ENCODE data around the gene CLIP1.

The CLIP1 gene

DNA sequence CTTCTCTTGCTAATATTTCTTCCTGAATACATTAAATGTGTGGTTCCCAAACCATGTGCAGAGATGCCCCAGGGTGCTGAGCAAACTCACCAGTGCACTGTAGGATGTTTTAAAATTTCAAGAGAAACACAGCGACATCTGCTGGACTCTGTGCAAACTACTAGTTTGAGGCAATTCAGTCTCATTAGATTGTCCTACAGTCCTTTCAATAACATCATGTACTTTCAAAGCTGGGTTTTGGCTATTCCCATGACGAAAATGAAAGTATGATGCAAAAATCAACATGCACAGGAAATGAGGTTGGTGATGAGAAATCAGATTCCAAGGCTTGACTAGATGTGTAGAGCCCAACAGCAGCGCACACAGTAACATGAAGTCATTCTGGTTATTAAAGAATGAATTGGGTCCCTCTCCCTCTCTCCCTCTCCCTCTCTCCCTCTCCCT, 66.3 kb downstream of the CLIP1 start:
- TF ChIP-seq GABPA (IDR thresholded peaks at IDR 0.05; ENCODE audit: low read depth) (no peak), SPI1 (IDR thresholded peaks at IDR 0.05; ENCODE audit: borderline replicate concordance, low read depth) (no peak)
- TF ChIP-seq, protein P1, sequence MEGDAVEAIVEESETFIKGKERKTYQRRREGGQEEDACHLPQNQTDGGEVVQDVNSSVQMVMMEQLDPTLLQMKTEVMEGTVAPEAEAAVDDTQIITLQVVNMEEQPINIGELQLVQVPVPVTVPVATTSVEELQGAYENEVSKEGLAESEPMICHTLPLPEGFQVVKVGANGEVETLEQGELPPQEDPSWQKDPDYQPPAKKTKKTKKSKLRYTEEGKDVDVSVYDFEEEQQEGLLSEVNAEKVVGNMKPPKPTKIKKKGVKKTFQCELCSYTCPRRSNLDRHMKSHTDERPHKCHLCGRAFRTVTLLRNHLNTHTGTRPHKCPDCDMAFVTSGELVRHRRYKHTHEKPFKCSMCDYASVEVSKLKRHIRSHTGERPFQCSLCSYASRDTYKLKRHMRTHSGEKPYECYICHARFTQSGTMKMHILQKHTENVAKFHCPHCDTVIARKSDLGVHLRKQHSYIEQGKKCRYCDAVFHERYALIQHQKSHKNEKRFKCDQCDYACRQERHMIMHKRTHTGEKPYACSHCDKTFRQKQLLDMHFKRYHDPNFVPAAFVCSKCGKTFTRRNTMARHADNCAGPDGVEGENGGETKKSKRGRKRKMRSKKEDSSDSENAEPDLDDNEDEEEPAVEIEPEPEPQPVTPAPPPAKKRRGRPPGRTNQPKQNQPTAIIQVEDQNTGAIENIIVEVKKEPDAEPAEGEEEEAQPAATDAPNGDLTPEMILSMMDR (IDR thresholded peaks at IDR 0.05; ENCODE audit: insufficient read depth, low read length) = peak; percentile 94

DNA sequence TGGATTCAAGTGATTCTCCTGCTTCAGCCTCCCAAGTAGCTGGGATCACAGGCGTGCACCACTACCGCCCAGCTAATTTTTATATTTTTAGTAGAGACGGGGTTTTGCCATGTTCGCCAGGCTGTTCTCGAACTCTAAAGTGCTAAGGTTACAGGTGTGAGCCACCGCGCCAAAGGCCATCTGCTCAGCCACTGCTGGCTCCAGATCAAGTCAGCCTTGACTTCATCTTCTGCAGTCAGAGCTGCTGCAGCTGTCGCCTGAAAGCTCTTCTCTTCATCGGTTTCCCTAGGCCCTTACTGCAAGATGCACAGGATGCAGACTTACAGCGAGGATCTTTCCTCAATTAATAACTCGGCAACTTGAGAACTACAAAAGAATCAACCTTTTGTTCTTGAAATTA, 66.8 kb downstream of the CLIP1 start:
- TF ChIP-seq, protein P1 (IDR thresholded peaks at IDR 0.05; ENCODE audit: insufficient read depth, low read length) = no peak
- TF ChIP-seq REST (IDR thresholded peaks at IDR 0.05; ENCODE audit: insufficient replicate concordance, low read depth) = no peak
- TF ChIP-seq GABPA (IDR thresholded peaks at IDR 0.05; ENCODE audit: low read depth) = no peak
- no peak for TF ChIP-seq POLR2AphosphoS5 (IDR thresholded peaks at IDR 0.05; ENCODE audit: low read depth)
- TF ChIP-seq SPI1 (IDR thresholded peaks at IDR 0.05; ENCODE audit: borderline replicate concordance, low read depth) = no peak
- no peak for DNase-seq (ENCODE audit: low read depth in 1 of 2, low spot score in 1 of 2)

More for the DNA sequence above, 66.3 kb downstream of the CLIP1 start:
- H3K4me3 ChIP-seq (replicated peaks; ENCODE audit: insufficient read depth, low read length) = no peak overlapping the region
- DNase-seq (ENCODE audit: low read depth in 1 of 2, low spot score in 1 of 2) = peak; percentile 22 to 36
- H3K27me3 ChIP-seq (ENCODE audit: insufficient read depth, poor library complexity, severe bottlenecking) = no peaks in the 10 kb centered on the region
- no peak overlapping the region for H3K27ac ChIP-seq (replicated peaks)

DNA sequence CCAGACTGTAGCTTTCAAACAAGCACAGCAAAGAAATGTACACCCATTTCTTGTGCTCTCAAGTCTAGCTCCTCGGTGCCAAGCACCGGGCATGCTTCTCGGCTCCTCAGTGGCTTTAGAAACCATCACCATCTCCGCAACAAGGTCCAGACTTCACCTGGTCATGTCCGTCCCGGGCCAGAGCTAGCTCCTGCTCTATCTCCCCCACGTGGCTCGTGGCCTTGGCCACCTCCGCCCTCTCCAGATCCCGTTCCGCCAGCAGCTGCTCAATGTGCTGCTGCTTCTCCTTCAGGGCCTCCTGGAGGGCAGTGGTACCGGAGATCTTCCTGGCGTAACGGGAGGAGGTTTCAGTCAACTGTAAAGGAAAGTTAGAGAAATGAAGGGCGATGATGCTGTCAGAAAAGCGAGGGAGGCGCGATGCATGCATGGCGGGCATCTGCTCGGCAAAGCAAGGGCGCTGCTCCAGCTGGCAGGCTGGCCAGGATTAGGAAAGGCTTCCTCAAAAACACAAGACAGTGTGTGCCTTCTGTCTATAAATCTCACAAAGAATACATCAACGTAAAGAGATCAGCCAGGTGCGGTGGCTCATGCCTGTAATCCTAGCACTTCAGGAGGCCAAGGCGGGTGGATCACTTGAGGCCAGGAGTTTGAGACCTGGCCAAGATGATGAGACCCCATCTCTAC, 67.4 kb downstream of the CLIP1 start:
- H3K27ac ChIP-seq (replicated peaks) = no peak overlapping the region
- no peak for DNase-seq (ENCODE audit: low read depth in 1 of 2, low spot score in 1 of 2)
- H3K4me3 ChIP-seq (replicated peaks; ENCODE audit: insufficient read depth, low read length) = no peak overlapping the region
- TF ChIP-seq POLR2AphosphoS5 (IDR thresholded peaks at IDR 0.05; ENCODE audit: low read depth) = no peak
- TF ChIP-seq SPI1 (IDR thresholded peaks at IDR 0.05; ENCODE audit: borderline replicate concordance, low read depth) = no peak
- TF ChIP-seq, protein P1 (IDR thresholded peaks at IDR 0.05; ENCODE audit: insufficient read depth, low read length) = no peak
- TF ChIP-seq GABPA (IDR thresholded peaks at IDR 0.05; ENCODE audit: low read depth) = no peak
- no peak for TF ChIP-seq REST (IDR thresholded peaks at IDR 0.05; ENCODE audit: insufficient replicate concordance, low read depth)
- H3K27me3 ChIP-seq (ENCODE audit: insufficient read depth, poor library complexity, severe bottlenecking) = no peaks in the 10 kb centered on the region

More for the DNA sequence above, 66.8 kb downstream of the CLIP1 start:
- Histone ChIP-seq H3K4me3 (replicated peaks; ENCODE audit: insufficient read depth, low read length) (no peak overlapping the region), H3K27me3 (ENCODE audit: insufficient read depth, poor library complexity, severe bottlenecking) (no peaks in the 10 kb centered on the region), H3K27ac (replicated peaks) (no peak overlapping the region)
